KMS-11 (cell line): Measurements from ENCODE around the gene ZNF70.

Experiments used
- H2AFZ ChIP-seq: fragments of 200-600 bp; sonication (generic); 2 replicates; pipeline ENCODE4 v1.6.1; 2016; ENCODE audit warnings: antibody characterized with exemption, mixed run types, low read depth
- H3K27ac ChIP-seq: fragments of 200-600 bp; sonication (generic); 2 replicates; pipeline ENCODE4 v1.6.1; 2016; ENCODE audit warnings: mild to moderate bottlenecking, mixed run types
- H3K27me3 ChIP-seq: fragments of 200-600 bp; sonication (generic); 2 replicates; pipeline ENCODE4 v1.6.1; 2017; ENCODE audit warnings: mild to moderate bottlenecking, low read depth, mixed run types, moderate library complexity; ENCODE audit not compliant: insufficient read depth
- H3K36me3 ChIP-seq: fragments of 200-600 bp; sonication (generic); 2 replicates; pipeline ENCODE4 v1.6.1; 2017; ENCODE audit warnings: mild to moderate bottlenecking, mixed run types; ENCODE audit not compliant: insufficient read depth
- H3K4me1 ChIP-seq: fragments of 200-600 bp; sonication (generic); 2 replicates; pipeline ENCODE4 v1.6.1; 2016; ENCODE audit warnings: mild to moderate bottlenecking, low read depth, mixed run types; ENCODE audit not compliant: poor library complexity, severe bottlenecking
- H3K4me2 ChIP-seq: fragments of 200-600 bp; sonication (generic); 2 replicates; pipeline ENCODE4 v1.7.0; 2016; ENCODE audit warnings: mild to moderate bottlenecking, mixed run types
- H3K4me3 ChIP-seq: fragments of 200-600 bp; sonication (generic); IDR thresholded peaks from 2 replicates; pipeline ENCODE4 v1.6.1; 2017; ENCODE audit warnings: low read depth, low read length, mixed read lengths; ENCODE audit not compliant: insufficient read depth
- H3K79me2 ChIP-seq: fragments of 200-600 bp; sonication (generic); 2 replicates; pipeline ENCODE4 v1.6.1; 2016; ENCODE audit warnings: low read depth, mixed run types; ENCODE audit not compliant: insufficient read depth
- H3K9ac ChIP-seq: fragments of 200-600 bp; sonication (generic); 2 replicates; pipeline ENCODE4 v1.6.1; 2016; ENCODE audit warnings: mild to moderate bottlenecking, mixed run types
- H4K20me1 ChIP-seq: fragments of 200-600 bp; sonication (generic); 2 replicates; pipeline ENCODE4 v1.6.1; 2016; ENCODE audit warnings: mild to moderate bottlenecking, mixed run types; ENCODE audit not compliant: insufficient read depth
- TF ChIP-seq, protein P1 (sequence below): fragments of 200-600 bp; sonication (generic); conservative IDR thresholded peaks from 2 replicates; pipeline ENCODE4 v1.6.1; 2017; ENCODE audit warnings: low read depth, mild to moderate bottlenecking, antibody characterized with exemption, low read length, moderate library complexity, mixed read lengths

Gene ZNF70

DNA sequence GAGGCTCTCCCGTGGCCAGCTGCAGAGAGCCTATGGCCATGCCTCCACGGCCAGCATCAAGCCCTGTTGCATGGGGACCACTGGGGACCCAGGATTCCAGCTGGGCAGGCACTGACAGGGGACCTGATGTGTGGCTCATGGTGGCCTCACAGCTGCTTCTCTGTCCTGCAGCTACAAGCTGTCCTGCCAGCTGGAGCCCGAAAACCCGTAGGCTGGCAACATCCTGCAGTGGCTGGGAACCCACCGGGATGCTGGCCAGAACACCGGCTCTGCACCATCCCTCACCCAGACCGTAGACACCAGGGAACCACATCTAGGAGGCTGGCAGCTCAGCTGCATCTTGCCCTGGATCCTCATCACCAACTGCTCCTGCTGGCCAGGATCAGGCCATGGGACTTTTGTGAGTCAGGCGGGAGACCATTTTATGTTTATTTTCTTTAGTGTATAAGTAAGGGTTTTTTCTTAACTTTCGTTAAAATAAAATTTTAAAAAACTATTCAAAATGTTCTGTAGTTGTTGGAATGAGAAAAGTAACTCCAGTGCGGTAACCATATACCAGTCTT, 52.2 kb downstream of the ZNF70 start:
- no peak overlapping the region for H3K9ac ChIP-seq
- H4K20me1 ChIP-seq, result no peaks in the 10 kb centered on the region
- H3K27me3 ChIP-seq, result no peaks in the 10 kb centered on the region
- no peak overlapping the region for H3K27ac ChIP-seq
- TF ChIP-seq, protein P1, sequence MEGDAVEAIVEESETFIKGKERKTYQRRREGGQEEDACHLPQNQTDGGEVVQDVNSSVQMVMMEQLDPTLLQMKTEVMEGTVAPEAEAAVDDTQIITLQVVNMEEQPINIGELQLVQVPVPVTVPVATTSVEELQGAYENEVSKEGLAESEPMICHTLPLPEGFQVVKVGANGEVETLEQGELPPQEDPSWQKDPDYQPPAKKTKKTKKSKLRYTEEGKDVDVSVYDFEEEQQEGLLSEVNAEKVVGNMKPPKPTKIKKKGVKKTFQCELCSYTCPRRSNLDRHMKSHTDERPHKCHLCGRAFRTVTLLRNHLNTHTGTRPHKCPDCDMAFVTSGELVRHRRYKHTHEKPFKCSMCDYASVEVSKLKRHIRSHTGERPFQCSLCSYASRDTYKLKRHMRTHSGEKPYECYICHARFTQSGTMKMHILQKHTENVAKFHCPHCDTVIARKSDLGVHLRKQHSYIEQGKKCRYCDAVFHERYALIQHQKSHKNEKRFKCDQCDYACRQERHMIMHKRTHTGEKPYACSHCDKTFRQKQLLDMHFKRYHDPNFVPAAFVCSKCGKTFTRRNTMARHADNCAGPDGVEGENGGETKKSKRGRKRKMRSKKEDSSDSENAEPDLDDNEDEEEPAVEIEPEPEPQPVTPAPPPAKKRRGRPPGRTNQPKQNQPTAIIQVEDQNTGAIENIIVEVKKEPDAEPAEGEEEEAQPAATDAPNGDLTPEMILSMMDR, result no peak
- peaks cover 8% of the 10 kb centered on the region; the same call in 1 of the 2 replicates for H3K36me3 ChIP-seq
- no peak overlapping the region for H3K4me3 ChIP-seq
- H3K4me1 ChIP-seq, result no peaks in the 10 kb centered on the region
- no peak overlapping the region for H2AFZ ChIP-seq
- no peak overlapping the region for H3K4me2 ChIP-seq
- 0 out of 2 replicates have a peak, but pooled peaks cover 12% of the 10 kb centered on the region for H3K79me2 ChIP-seq

- H3K36me3 ChIP-seq, result peaks cover 8% of the 10 kb centered on the region; the same call in 1 of the 2 replicates
- H3K9ac ChIP-seq, result no peak overlapping the region
- H3K4me1 ChIP-seq, result no peaks in the 10 kb centered on the region
- no peak overlapping the region for H3K4me2 ChIP-seq
- H3K27me3 ChIP-seq, result no peaks in the 10 kb centered on the region
- no peak overlapping the region for H3K4me3 ChIP-seq
- no peaks in the 10 kb centered on the region for H4K20me1 ChIP-seq
- no peak overlapping the region for H3K27ac ChIP-seq
- TF ChIP-seq, protein P1, result no peak
- no peak overlapping the region for H2AFZ ChIP-seq
- 0 out of 2 replicates have a peak, but pooled peaks cover 12% of the 10 kb centered on the region for H3K79me2 ChIP-seq
Observed at GRCh38 chr22:23698094-23698493, 52.8 kb downstream of the ZNF70 start.

DNA sequence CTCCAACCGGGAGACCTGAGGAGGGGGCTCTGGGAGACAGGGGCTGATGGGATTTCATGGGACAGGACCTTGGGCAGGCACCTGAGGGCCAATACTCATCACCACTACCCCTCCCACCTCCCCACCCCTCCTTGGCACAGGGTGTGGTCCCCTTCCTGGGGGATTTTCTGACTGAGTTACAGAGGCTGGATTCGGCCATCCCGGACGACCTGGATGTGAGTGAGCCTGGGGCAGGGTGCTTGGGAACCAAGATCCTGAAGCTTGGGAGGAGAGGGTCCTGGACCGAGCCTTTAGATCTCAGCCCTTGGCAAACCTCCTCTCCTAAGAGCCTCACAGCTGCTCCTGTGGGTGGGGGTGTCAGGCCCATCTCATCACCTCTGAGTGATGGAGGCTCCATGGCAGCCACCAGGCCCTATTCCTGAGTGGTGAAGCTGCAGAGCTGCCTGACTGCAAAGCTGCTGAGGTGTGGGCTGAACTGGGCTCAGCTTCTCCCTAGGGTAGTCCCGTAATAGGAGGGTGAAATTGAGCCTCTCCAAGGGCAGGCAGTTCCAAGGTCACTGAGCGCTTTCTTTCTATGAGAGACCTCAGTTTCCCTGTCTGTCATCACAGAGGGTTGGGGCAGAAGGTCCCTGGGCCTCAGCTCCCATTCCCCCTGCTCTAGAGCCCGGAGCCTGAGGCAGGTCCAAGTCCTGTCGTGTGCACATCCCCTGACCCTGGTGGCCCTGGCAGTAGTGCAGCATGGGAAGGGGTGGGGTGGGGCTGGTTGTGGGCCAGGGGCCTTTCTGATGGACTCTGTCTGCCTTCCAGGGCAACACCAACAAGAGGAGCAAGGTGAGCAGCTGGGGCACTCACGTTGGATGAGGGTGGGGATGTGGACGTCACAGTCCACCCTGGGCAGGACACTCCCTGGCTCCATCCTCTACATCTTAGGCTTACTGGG, 53.6 kb downstream of the ZNF70 start:
- Histone ChIP-seq H3K36me3 (peaks cover 4% of the 10 kb centered on the region; the same call in 1 of the 2 replicates), H3K4me2 (no peak overlapping the region), H3K79me2 (0 out of 2 replicates have a peak, but pooled peaks cover 8% of the 10 kb centered on the region), H3K4me1 (no peaks in the 10 kb centered on the region), H3K4me3 (no peak overlapping the region), H3K27ac (no peak overlapping the region), H3K27me3 (no peaks in the 10 kb centered on the region), H3K9ac (no peak overlapping the region), H2AFZ (no peak overlapping the region), H4K20me1 (no peaks in the 10 kb centered on the region)
- TF ChIP-seq, protein P1, result no peak

DNA sequence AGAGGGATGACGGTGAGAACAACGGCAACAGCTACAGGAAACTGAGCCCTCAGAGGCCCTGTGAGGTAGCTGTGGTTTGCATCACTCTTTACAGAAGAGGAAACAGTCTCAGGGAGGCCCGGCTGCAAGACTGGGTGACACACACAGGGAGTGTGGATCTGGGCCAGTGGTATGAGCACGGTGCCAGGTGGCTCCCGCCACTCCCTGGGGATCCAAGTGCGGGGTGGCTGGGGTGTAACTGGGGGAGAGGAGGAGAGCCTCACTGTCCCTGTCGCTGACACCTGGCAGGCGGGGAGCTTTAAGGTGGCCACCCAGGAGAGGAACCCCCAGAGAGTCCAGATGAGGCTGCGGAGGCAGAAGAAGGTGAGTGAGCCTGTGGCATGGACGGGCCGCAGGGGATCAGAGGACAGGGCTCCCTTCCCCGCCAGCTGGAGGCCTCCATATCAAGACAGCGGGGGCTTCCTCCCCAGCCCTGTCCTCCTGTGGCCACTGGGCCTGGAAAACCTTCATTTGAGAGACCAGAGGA, 54.5 kb downstream of the ZNF70 start:
- H2AFZ ChIP-seq, result no peak overlapping the region
- no peak overlapping the region for H3K4me2 ChIP-seq
- H3K27me3 ChIP-seq, result no peaks in the 10 kb centered on the region
- H3K4me3 ChIP-seq, result no peak overlapping the region
- H3K9ac ChIP-seq, result no peak overlapping the region
- H4K20me1 ChIP-seq, result no peaks in the 10 kb centered on the region
- TF ChIP-seq, protein P1, result no peak
- peaks cover 4% of the 10 kb centered on the region; the same call in 1 of the 2 replicates for H3K36me3 ChIP-seq
- H3K79me2 ChIP-seq, result no peaks in the 10 kb centered on the region
- H3K27ac ChIP-seq, result no peak overlapping the region
- no peaks in the 10 kb centered on the region for H3K4me1 ChIP-seq
